Epithelial cell of proximal tubule (primary cell): ENCODE data around the gene KCNJ5. TPM values are rescaled to one million over a fixed set of nuclear protein-coding genes. Genes with fewer than 3 reads are reported as not detected.

ENCODE experiments used
- DNase-seq: peaks from one replicate; pipeline ENCODE4 v3.0.0-alpha.2; 2011; ENCODE audit warnings: low read depth
- H3K4me3 ChIP-seq: 2 replicates; pipeline ENCODE4 v1.5.1; 2011; ENCODE audit warnings: low read depth, mild to moderate bottlenecking, low read length
- total RNA-seq: library from RNA; depleted of rRNA; stranded (reverse); fragments of >200 nt; gene quantifications from 2 replicates; pipeline ENCODE4 v1.2.3, GENCODE V29; 2015
- TF ChIP-seq, protein P1 (sequence below): conservative IDR thresholded peaks from 2 replicates; pipeline ENCODE4 v1.5.1; 2012; ENCODE audit warnings: low read depth, mild to moderate bottlenecking, low read length

Gene KCNJ5
- total RNA-seq, 1 donor from 2014 or later: 0.23 TPM

DNA sequence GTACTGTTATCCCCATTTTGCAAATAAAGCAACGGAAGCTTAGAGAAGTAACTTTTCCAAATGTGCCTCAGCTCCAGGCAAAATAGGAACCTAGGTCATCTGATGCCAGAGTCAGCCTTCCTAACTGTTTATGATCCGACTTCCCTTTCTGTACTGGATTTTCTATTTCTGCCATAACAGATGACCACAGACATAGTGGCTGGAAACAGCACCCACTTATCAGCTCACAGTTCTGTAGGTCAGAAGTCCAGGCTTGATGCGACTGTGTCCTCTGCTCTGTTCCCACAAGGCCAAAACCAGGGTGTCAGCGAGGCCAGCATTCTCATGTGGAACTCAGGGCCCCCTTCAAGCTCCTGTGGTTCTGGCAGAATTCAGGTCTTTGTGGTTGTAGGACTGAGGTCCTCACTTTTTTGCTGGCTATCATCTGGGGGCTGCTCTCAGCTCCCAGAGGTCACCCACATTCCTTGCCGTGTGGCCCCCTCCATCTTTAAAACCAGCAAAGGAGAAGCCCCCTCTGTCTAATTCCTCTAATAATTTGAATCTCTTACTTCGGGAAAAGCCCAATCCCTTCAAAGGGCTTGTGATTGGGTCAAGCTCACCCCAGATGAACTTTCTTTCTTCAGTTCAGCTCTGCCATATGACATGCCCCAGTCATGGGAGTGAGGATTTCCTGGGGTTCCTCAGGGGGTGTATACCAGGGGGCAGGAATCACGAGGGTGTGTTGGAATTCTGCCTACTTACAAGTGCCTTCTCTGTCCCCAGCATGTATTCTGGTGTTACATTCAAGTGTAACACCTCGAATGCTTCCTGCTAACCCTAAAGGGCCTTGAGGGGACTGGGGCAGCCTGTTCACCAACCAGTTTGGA lies 15.3 kb downstream of the KCNJ5 start:
- peak overlapping the region; percentile 59 for H3K4me3 ChIP-seq
- TF ChIP-seq, protein P1, sequence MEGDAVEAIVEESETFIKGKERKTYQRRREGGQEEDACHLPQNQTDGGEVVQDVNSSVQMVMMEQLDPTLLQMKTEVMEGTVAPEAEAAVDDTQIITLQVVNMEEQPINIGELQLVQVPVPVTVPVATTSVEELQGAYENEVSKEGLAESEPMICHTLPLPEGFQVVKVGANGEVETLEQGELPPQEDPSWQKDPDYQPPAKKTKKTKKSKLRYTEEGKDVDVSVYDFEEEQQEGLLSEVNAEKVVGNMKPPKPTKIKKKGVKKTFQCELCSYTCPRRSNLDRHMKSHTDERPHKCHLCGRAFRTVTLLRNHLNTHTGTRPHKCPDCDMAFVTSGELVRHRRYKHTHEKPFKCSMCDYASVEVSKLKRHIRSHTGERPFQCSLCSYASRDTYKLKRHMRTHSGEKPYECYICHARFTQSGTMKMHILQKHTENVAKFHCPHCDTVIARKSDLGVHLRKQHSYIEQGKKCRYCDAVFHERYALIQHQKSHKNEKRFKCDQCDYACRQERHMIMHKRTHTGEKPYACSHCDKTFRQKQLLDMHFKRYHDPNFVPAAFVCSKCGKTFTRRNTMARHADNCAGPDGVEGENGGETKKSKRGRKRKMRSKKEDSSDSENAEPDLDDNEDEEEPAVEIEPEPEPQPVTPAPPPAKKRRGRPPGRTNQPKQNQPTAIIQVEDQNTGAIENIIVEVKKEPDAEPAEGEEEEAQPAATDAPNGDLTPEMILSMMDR: no peak
- no peak for DNase-seq

DNA sequence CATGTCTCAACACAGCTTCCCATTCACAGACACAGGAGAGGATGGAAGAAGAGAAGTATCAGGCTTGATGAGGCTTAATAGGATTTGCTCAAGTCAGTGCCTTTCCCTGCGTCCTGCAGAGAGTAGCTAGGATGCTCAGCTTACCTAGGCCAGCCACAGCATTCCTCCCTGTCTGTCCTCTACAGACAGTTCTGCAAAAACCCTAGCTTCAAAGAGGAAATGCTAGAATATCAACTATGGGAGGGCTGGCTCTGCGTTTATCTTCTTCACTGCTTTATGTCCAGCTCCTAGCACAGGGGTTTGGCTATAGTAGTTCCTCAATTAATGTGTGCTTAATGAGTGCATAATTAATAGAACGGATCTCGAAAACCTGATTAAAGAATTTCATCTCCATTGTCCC lies 16.4 kb downstream of the KCNJ5 start:
- TF ChIP-seq, protein P1: no peak
- no peak for DNase-seq

DNA sequence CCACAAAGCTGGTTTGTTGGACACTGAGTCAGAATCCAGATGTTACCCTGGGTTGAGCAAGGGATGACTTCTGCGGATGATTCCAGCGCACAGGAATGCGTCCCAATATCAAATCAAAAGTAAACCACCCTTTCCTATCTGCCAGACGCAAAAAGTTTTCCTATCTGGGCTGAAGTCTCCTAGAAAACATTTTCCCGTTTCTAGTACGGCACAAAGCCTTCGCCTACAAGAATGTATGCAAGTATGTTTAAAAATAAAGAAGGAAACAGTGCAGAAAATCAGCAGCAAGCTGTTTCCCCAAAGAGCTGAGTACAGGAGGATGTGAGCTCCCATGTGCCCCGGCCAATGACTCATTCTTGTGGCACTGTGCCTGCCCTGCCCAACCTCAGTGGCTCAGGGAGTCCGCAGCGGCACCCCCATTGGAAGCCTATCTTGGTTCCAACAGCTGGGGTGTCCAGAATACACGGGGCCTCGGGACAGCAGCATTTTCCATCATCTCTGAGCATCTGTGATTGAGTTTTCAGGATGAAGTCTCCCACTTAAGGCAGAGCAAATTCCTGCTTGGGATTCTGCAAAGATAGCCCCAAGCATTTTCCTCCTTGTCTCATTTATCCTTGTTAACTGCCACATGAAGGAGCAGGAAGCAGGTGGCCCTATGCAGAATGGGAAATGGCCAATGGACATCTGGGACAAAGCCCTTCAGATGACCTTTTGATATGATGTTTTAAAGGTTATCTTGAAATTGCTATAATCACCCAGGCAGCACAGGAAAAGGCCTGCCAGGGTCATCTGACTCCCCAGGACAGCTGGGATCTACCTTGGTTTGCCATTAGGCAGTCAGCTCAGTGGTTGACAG lies 17.5 kb downstream of the KCNJ5 start:
- TF ChIP-seq, protein P1: no peak
- DNase-seq: no peak
- H3K4me3 ChIP-seq: no peak overlapping the region

More for the DNA sequence above, 16.4 kb downstream of the KCNJ5 start:
- no peak overlapping the region for H3K4me3 ChIP-seq

DNA sequence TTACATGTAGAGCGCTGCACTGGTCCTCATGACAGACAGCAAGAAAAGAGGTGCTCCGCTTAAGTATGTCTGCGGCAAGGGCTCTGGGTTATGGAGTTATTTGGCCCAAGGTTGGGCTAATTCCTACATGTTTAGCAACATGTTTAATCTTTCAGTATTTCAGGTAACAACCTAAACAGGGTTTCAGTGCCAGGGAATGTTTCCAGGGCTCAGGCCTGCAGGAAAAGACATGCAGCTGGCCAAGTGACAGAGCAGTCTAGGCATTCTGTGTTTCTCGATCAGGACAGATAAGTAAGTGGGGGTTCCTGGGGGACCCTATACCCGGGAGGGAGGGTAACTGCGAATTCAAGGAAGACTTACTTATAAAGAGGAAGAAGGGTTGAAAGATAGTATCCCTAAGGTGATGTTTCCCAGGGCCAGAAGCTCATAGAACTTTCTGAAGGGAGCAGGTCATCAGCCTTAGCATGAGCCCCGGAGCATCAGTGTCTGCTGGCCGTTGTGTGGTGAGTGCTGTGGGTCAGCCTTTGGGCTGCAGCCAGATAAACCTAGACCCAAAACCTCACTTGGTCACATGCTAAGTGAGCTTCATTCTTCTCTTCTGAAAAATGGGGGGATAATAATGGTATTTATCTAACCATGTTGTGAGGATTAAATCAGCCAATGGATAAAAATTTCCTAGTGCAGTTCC lies 18.4 kb downstream of the KCNJ5 start:
- no peak overlapping the region for H3K4me3 ChIP-seq
- DNase-seq: no peak
- TF ChIP-seq, protein P1: no peak

DNA sequence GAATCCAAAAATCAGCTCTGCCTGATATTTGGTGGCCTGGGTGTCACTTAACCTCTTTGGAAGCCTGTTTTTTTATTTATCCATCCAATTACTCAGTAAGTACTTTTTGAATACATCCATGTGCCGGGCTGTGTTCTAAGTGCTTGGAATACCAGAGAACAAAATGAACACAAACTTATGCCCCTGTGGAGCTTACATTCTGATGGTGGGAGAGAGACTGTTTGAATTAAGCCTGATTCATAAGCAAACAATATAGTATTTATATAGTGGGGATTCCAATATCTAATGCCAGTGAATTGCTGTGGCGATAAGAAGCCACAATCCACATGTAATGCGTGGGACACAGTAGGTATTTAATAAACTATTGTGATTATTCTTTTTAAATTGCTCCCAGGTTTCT lies 19.4 kb downstream of the KCNJ5 start:
- H3K4me3 ChIP-seq: no peak overlapping the region
- DNase-seq: no peak
- TF ChIP-seq, protein P1: no peak

DNA sequence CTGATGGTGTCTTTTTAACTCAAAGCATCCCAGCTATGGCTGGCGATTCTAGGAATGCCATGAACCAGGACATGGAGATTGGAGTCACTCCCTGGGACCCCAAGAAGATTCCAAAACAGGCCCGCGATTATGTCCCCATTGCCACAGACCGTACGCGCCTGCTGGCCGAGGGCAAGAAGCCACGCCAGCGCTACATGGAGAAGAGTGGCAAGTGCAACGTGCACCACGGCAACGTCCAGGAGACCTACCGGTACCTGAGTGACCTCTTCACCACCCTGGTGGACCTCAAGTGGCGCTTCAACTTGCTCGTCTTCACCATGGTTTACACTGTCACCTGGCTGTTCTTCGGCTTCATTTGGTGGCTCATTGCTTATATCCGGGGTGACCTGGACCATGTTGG lies 20.1 kb downstream of the KCNJ5 start:
- H3K4me3 ChIP-seq: no peak overlapping the region
- TF ChIP-seq, protein P1: no peak
- DNase-seq: no peak
